LNCAP (cell line): Measurements from ENCODE around the gene ACAA2.

ENCODE experiments used
- TF ChIP-seq, protein P1 (sequence below): fragments of 450-650 bp; IDR thresholded peaks from 2 replicates; pipeline ENCODE4 v1.5.1; 2017; ENCODE audit warnings: mild to moderate bottlenecking

ACAA2 gene

DNA sequence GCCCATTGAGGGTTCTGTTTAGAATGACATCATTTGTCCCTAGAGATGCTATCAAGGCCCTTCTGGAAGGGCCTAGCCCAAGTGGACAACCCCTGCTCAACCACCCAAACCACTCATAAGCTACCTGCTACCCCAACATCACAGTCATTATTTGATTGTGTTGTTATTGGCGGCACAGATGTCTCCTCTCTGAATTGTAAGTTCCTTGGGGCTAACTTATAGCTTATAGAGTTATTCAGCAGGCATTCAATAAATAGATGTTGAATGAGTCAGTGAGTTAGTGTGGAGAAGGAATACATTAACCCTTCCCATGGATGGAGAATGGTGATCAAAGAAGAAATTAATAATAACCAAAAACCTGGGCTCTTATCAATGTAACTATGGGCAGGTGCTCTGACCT lies 80.0 kb downstream of the ACAA2 start:
- TF ChIP-seq, protein P1, sequence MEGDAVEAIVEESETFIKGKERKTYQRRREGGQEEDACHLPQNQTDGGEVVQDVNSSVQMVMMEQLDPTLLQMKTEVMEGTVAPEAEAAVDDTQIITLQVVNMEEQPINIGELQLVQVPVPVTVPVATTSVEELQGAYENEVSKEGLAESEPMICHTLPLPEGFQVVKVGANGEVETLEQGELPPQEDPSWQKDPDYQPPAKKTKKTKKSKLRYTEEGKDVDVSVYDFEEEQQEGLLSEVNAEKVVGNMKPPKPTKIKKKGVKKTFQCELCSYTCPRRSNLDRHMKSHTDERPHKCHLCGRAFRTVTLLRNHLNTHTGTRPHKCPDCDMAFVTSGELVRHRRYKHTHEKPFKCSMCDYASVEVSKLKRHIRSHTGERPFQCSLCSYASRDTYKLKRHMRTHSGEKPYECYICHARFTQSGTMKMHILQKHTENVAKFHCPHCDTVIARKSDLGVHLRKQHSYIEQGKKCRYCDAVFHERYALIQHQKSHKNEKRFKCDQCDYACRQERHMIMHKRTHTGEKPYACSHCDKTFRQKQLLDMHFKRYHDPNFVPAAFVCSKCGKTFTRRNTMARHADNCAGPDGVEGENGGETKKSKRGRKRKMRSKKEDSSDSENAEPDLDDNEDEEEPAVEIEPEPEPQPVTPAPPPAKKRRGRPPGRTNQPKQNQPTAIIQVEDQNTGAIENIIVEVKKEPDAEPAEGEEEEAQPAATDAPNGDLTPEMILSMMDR: no peak
